Occipital lobe (tissue), 3 donors: Measurements from ENCODE around the gene DZIP3. TPM values are rescaled to one million over a fixed set of nuclear protein-coding genes. Genes with fewer than 3 reads are reported as not detected.

Source experiments
- DNase-seq: peaks from one replicate; lab custom pipeline; 2025; lab: John Stamatoyannopoulos, UW
- small RNA-seq: library from RNA; depleted of rRNA; stranded (forward); fragments of <200 nt; gene quantifications from one replicate; pipeline ENCODE3, GENCODE V24; 2014
- total RNA-seq: library from RNA; depleted of rRNA; stranded (reverse); fragments of >200 nt; gene quantifications from one replicate; pipeline ENCODE4 v1.2.3, GENCODE V29; 2014

Gene DZIP3
- total RNA-seq, 1 donor from 2014 or later, result 59.6 TPM

DNA sequence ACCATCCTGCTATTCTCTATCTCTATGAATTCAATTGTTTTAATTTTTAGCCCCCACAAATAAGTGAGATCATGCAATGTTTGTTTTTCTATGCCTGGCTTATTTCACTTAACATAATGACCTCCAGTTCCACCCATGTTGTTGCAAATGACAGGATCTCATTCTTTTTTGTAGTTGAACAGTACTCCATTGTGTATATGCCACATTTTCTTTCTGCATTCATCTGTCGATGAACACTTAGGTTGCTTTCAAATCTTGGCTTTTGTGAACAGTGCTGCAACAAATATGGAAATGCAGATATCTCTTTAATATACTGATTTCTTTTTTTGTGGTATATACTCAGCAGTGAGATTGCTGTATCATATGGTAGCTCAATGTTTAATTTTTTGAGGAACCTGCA lies 108.9 kb downstream of the DZIP3 start:
- no peak for DNase-seq

DNA sequence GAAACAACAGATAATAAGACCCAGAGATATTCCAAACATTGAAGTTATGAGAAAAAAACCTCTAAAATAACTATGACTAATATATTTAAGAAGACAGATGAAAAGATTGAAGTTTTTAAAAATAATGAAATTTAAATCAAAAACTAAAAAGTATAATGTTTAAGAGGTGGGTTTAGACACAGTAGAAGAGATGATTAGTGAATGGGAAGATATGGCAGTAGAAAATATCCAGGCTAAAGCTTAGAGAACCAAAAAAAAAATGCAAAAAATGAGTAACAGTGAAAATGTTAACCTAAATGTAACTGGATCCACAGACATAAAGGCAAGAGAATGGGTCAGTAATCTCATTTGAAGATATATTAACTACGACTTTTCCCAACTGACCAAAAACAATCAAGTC lies 115.5 kb downstream of the DZIP3 start:
- no peak for DNase-seq

DNA sequence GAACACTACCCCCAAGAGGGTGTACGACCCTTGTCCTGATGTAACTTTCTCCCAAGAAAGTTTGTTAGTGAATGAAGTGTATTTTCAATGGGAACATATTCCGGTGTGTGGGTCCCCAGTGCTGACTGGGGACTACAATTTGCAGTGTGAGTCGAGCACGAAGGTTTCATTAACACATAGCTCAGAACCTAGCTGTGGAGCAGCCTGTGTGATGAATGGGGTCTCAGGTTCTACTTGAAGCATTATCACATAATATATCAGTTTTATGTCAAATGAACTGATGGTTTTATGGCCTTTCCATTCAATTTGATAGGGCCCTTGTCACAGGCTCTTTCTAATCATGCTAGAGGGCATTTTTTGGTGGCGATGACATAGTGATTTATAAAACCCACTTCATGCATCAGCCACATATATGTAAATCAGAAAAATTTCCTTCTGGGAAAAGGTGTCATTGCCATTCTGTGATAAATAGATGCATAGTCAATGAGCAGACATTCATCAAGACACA lies 123.5 kb downstream of the DZIP3 start:
- no peak for DNase-seq

- no peak for DNase-seq
These were observed 124.3 kb downstream of the DZIP3 start for GRCh38 chr3:108713816-108714215.

GRCh38 chr3:108718454-108718853 lies 128.9 kb downstream of the DZIP3 start:
- DNase-seq, result no peak

DNA sequence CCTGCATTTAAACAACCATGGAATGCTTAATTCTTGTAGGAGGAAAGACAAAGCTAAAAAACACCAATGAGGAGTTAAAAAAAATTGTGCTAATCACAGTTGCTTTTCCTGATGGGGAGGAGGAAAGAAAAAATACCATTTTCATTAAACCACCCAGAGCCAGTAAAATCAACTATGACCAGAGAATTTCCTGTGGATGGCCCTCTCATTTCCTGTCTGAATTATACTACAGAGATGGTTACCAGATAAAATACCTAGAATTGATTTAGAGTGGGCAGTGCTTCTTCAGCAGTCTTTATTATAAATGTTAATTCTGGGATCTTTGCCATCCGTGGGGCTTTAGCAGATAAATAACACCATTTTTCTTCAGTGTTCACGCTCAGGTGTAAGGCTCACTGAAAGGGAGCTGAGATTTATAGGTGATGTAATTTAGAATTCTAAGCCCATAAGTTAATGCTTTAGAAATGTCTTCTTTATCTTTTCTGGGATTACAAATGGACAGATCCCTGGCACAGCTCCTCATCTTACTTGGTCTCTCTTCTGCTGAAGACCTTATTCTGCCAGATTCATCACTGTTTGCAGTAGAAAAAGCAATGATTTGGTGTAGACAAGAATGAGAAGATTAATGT lies 129.8 kb downstream of the DZIP3 start:
- no peak for DNase-seq

- no peak for DNase-seq
These were observed 133.2 kb downstream of the DZIP3 start for GRCh38 chr3:108722724-108723123.

DNA sequence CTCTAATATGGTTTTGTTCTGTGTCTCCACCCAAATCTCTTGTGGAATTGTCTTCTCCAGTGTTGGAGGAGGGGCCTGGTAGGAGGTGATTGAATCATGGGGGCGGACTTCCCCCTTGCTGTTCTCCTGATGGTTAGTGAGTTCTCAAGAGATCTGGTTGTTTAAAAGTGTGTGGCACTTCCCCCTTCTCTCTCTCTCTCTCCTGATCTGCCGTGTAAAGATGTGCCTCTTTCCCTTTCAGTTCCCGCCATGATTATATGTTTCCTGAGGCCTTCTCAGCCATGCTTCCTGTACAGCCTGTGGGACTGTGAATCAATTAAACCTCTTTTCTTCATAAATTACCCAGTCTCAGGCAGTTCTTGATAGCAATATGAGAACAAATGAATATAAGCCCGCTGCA lies 134.6 kb downstream of the DZIP3 start:
- DNase-seq, result no peak

DNA sequence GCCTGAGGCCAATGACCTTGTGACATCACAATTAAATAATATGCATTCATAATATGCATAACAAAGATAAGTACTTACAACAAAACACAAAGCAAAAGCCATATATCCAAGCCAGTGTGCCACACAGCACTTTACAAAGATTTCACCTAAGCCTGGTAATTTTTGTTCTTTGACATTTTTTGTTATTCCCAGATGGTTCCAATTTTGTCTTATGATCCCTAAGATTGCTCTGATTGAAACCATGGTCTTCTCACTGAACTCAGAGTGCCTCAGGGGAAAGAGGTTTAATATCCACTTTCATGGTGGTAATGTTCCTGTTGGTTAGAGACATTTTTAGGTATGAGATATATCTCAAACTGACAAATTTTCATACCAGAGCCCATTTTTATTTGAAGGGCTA lies 138.6 kb downstream of the DZIP3 start:
- DNase-seq, result no peak

DNA sequence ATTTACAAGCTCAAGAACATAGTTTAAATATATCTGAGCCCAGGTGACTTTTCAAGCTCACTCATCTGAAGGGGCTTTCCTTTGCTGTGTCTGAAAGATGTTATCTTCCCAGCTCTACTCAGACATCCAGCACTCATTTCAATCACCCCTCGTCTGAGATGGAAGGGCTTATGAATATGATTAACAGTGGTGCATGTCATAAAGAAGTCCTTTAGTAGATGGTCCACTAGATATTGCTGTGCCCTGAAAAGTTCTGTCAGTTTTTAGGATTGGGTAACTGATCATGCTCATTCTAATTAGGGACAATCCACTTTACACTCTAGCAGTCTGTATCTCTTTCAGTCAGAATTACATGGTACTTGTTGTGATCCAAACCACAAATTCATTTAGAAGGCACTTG lies 139.4 kb downstream of the DZIP3 start:
- no peak for DNase-seq

- DNase-seq, result no peak
These were observed 147.3 kb downstream of the DZIP3 start for GRCh38 chr3:108736821-108737220.

DNA sequence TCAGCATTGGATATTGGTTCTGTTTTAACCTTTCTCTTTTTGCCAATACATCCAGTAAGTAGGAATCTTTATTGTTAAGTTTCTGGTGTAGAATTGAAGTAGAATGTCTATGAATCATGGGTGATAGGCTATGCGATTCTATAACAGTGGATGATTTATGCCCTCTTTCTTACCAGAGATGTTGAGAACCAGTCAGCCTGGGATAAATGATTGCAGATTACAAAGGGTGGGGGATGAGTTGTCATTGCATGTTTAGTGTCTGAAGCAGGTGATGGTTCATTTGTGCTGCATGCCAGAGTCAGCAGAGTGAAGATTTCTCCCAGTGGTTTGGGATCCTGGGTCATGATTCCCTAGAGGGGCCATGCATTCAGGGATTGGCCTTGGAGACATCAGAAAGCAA lies 153.4 kb downstream of the DZIP3 start:
- DNase-seq, result no peak

Small RNA genes within 50 kb of the gene (small RNA-seq; reads per million reads assigned to genes)
- gene AC092185.1 (not detected), gene RF00156 (not detected)

Other genes with a start within 250 kb of the DZIP3 start
- gene MYH15, start 79.1 kb upstream of the DZIP3 start, total RNA-seq, result 0.31 TPM
- 23.7 TPM for gene CIP2A, start 284 bp upstream of the DZIP3 start, total RNA-seq
- gene RETNLB, start 167.7 kb downstream of the DZIP3 start, total RNA-seq, result not detected
- gene TRAT1, start 233.1 kb downstream of the DZIP3 start, total RNA-seq, result not detected